HG02884 (cell line): ENCODE results near the gene BFAR.
"Not testable (repeated sequence)": the region's sequence is repeated elsewhere in the genome, so short reads cannot be mapped to it uniquely, and the experiment has no call there.

Source experiments
- ATAC-seq: cut with Tn5 transposase; IDR thresholded peaks from one replicate; pipeline ENCODE4 v1.9.1; 2021; ENCODE audit warnings: mild to moderate bottlenecking, moderate library complexity; ENCODE audit not compliant: unreplicated experiment

The BFAR gene, protein sequence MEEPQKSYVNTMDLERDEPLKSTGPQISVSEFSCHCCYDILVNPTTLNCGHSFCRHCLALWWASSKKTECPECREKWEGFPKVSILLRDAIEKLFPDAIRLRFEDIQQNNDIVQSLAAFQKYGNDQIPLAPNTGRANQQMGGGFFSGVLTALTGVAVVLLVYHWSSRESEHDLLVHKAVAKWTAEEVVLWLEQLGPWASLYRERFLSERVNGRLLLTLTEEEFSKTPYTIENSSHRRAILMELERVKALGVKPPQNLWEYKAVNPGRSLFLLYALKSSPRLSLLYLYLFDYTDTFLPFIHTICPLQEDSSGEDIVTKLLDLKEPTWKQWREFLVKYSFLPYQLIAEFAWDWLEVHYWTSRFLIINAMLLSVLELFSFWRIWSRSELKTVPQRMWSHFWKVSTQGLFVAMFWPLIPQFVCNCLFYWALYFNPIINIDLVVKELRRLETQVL

GRCh38 chr16:14632693-14633569 lies at the start of gene BFAR:
Gene BFAR, plus strand, starts transcription at chr16:14632951. Its CDS starts 11,396 bp downstream, at chr16:14644347.
- ATAC-seq: peak; percentile 67

DNA sequence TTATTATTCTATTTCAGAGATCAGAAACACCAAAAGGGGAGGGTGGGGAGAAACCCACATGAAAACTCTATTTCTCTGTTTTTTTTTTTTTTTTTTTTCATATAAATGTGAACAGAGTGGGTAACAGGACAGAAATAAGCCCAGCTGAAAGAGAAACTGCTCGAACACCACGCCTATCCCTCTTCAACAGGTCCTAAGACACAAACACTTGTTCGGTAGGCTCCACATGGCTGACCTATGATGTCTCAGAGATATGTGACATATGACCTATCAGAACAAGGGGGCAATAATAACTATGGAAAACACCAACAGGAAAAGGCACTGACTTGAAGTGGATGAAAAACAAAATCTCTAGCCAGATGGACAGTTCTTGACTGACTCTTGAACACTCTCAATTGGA lies 47.5 kb upstream of the BFAR start:
- no peak for ATAC-seq

GRCh38 chr16:14586637-14587305 lies 46.0 kb upstream of the BFAR start:
- no peak for ATAC-seq

- ATAC-seq: no peak
Measured at GRCh38 chr16:14600164-14600563, 32.6 kb upstream of the BFAR start.

GRCh38 chr16:14602443-14602963 lies 30.2 kb upstream of the BFAR start:
- ATAC-seq: no peak

- no peak for ATAC-seq
Measured at GRCh38 chr16:14606102-14606501, 26.6 kb upstream of the BFAR start.

DNA sequence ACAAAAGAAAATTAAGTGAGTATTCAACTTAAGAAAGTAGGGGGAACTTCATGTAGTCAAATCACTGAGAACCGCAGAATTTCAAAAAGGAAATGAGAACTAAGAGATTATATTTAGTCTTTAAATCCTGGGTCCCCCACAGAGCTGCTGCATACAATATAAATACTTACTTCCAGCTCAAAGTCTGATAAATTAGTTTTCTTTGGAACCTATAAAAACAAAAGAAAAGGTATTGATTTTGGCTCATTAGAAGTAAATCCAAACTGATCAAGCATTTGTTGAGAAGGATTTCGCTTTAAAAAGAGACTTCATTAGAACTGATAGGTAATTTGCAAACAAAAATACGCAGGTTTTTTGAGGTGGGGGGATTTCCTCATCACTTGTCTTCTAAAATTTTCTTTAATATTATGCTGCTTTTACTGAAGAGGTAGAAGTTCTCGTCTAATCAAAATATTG lies 24.6 kb upstream of the BFAR start:
- ATAC-seq: no peak

- ATAC-seq: no peak
Measured at GRCh38 chr16:14608604-14609003, 24.1 kb upstream of the BFAR start.

GRCh38 chr16:14609716-14610115 lies 23.0 kb upstream of the BFAR start:
- no peak for ATAC-seq

GRCh38 chr16:14611660-14612059 lies 21.1 kb upstream of the BFAR start:
- ATAC-seq: no peak

DNA sequence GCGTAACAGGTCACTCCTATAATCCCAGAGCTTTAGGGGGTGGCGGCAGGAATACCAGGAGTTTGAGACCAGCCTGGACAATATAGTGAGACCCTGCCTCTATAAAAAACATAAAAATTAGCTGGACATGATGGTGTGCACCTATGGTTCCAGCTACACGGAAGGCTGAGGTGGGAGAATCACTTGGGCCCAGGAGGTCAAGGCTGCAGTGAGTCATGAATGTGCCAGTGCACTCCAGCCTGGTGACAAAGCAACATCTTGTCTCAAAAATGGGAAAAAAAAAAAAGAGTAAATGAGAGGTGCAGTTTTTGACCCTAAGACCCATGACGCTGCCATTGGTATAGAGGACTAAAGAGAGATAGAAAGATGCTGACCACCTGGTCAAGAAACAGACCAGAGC lies 18.8 kb upstream of the BFAR start:
- ATAC-seq: no peak

DNA sequence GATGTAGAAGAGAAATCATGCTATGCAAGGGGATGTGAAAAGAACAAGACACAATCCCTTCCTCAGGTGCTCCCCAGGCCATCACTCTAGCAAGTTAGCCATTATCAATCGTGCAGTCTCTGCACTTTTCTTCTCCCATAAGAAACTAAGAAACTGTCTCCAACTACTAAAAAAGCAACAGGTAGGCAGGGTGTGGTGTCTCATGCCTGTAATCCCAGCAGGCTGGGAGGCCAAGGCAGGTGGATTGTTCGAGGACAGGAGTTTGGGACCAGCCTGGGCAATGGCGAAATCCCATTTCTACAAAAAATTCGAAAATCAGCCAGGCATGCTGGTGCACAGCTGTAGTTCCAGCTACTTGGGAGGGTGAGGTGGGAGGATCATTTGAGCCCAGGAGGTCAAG lies 16.5 kb upstream of the BFAR start:
- no peak for ATAC-seq

GRCh38 chr16:14618566-14618965 lies 14.2 kb upstream of the BFAR start:
- ATAC-seq: no peak

DNA sequence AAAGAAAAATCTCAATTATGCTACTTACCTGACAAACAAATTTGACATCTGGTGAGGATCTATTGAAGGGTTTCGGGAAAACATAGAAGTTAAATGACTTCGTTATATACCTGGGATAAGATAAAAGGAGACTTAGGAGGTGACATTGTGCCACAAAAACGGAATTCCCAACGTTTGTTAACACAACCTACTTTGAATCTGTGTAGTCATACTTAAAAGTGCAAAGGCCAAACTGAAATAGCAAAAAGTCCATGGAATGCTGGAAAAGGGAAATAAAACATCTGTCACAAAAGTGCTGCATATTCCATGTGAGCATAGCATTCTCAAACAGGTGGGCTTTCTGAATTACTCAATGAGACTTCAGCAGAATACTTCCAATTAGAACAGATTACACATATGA lies 5.7 kb upstream of the BFAR start:
- ATAC-seq: no peak

DNA sequence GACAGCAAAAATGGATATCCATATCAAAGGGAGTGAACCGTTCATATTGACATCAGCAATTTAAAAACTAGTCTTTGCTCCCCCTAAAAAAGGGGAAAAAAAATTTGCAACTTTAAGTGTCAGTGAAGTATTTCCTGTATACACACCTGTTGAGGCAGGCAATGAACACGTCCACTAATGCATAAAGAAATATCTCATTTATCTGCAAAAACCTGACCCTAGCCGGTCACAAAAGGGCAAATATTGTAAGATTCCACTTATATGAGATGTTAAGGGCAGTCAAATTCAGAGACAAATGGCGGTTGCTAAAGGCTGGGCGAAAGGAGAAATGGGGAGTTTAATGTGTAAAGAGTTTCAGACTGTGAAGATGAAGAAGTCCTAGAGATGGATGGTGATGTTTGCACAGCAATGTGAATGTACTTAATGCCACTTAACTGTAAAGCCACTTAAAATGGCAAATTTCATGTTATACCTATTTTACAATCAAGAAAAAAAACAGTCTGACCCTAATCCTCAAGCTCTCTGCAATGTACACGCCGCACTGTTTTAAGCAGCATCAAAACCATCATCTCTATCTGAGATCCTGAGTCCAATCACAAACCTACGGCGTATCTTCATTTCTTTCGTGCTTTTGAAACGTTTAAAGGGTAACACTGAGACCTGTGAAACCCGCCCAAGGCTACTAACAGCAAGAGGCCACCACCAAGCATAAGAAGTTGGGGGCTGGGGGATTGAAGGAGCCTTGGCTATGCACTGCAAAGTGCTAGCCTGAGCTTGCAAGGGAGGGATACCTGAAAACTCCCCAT lies 3.7 kb upstream of the BFAR start:
- no peak for ATAC-seq

DNA sequence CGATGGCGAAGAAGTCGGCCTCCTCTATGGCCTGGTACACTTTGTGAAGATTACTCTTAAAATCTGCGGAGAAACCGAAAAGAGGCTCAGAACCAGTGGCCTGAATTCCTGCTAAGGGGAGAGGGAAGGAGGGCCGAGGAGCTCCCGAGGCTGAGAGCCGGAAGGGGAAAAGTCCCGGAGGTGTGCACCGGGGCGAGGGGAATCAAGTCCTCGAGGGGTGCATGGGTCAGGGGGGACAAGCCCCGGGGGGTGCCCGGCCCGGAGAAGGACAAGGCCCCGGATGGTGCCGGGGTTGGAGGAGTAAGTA lies 3.2 kb upstream of the BFAR start:
- ATAC-seq: peak; percentile 0

- peak; percentile 41 for ATAC-seq
Measured at GRCh38 chr16:14629919-14630619, 2.7 kb upstream of the BFAR start, which contains the start of gene PARN. Gene PARN, minus strand, starts transcription at chr16:14630260. Its CDS starts 135 bp downstream, at chr16:14630125.

DNA sequence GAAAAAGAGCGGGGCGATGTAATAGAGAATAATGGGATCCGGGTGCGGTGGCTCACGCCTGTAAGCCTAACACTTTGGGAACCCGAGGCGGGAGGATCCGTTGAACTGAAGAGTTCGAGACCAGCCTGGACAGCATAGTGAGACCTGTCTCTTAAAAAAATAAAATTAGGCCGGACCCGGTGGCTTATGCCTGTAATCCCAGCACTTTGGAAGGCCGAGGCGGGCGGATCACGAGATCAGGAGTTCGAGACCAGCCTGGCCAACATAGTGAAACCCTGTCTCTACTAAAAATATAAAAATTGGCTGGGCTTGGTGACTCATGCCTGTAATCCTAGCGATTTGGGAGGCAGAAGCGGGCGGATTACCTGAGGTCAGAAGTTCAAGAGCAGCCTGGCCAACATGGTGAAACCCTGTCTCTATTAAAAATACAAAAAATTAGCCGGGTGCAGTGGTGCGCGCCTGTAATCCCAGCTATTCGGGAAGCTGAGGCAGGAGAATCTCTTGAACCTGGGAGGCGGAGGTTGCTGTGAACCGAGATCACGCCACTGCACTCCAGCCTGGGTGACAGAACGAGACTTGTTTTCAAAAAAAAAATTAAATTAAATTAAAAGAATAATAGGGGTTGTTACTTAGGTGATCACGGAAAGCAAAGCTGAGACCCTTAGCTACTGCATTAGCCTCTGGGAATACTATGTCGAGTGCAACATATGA lies 2.0 kb upstream of the BFAR start:
- not testable (repeated sequence) for ATAC-seq

DNA sequence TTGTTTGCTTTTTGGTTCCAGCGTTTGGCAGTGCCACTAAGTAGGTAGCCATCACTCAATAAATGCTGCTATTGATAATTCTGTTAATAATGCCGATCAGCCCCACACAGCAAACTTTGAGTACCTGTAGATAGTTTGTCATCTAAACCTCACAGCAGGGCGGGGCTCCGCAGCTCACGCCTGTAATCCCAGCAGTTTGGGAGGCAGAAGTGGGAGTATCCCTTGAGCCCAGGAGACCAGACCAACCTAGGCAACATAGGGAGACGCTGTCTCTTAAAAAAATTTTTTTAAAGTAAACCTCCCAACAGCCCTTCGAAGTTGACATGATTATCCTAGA lies 1.6 kb downstream of the BFAR start:
- no peak for ATAC-seq
